IMR-90 (cell line): ENCODE data around the gene ANP32A. TPM values are rescaled to one million over a fixed set of nuclear protein-coding genes. Genes with fewer than 3 reads are reported as not detected.

Source experiments
- ATAC-seq: fragments of 200-7000 bp; cut with Tn5 transposase; 2 replicates; pipeline ENCODE4 v1.9.1; 2020; ENCODE audit warnings: low read depth, mild to moderate bottlenecking, moderate library complexity
- BruUV-seq: library from RNA; stranded (reverse); fragments of 400-500 nt; replicated peaks from 2 replicates; lab custom pipeline; 2021; lab: Mats Ljungman, UMichigan
- CTCF ChIA-PET: fragments of 300-600 bp; formaldehyde crosslinking; extraction: SDS; loops from one replicate; lab custom pipeline; 2021; ENCODE audit warnings: antibody characterized with exemption; lab: Yijun Ruan, JAX
- POLR2A ChIA-PET: fragments of 300-600 bp; sonication (Branson Sonifier 250); formaldehyde crosslinking; loops from one replicate; lab custom pipeline; 2022; ENCODE audit warnings: antibody characterized with exemption; ENCODE audit not compliant: unreplicated experiment; lab: Charles Lee
- DNase-seq: peaks from one replicate; pipeline ENCODE4 v3.0.0; 2013
- H2AFZ ChIP-seq: replicated peaks from 2 replicates; pipeline ENCODE3; 2013; ENCODE audit warnings: low read length, mild to moderate bottlenecking; ENCODE audit not compliant: poor library complexity
- H2AK5ac ChIP-seq: 2 replicates; pipeline ENCODE4 v1.6.1; 2013; ENCODE audit warnings: low read depth, low read length, inconsistent platforms
- H2AK9ac ChIP-seq: replicated peaks from 2 replicates; pipeline ENCODE3; 2013; ENCODE audit warnings: mild to moderate bottlenecking, low read depth, low read length, moderate library complexity; ENCODE audit not compliant: poor library complexity
- H2BK120ac ChIP-seq: 2 replicates; pipeline ENCODE4 v1.6.1; 2013; ENCODE audit warnings: low read depth, low read length, inconsistent platforms
- H2BK15ac ChIP-seq: 3 replicates; pipeline ENCODE4 v1.6.1; 2013; ENCODE audit warnings: low read depth, low read length, inconsistent platforms
- H2BK20ac ChIP-seq: 2 replicates; pipeline ENCODE4 v1.6.1; 2013; ENCODE audit warnings: low read depth, mild to moderate bottlenecking, inconsistent platforms, low read length, moderate library complexity
- H2BK5ac ChIP-seq: 2 replicates; pipeline ENCODE4 v1.6.1; 2013; ENCODE audit warnings: mild to moderate bottlenecking, low read depth, low read length, inconsistent platforms; ENCODE audit not compliant: poor library complexity, severe bottlenecking
- H3K14ac ChIP-seq: replicated peaks from 2 replicates; pipeline ENCODE4 v1.6.1; 2013; ENCODE audit warnings: low read depth, low read length, inconsistent platforms
- H3K18ac ChIP-seq: 2 replicates; pipeline ENCODE4 v1.6.1; 2013; ENCODE audit warnings: low read depth, low read length, control low read depth
- H3K23ac ChIP-seq: 2 replicates; pipeline ENCODE4 v1.6.1; 2013; ENCODE audit warnings: low read depth, low read length, inconsistent platforms
- H3K27ac ChIP-seq: 2 replicates; pipeline ENCODE4 v1.5.1; 2013; ENCODE audit warnings: mild to moderate bottlenecking, control low read depth, low read length; ENCODE audit not compliant: insufficient read depth
- H3K27me3 ChIP-seq: 2 replicates; pipeline ENCODE4 v1.6.1; 2013; ENCODE audit warnings: low read length; ENCODE audit not compliant: control insufficient read depth, insufficient read depth
- H3K36me3 ChIP-seq: 2 replicates; pipeline ENCODE4 v1.6.1; 2013; ENCODE audit warnings: low read length, mixed read lengths; ENCODE audit not compliant: control insufficient read depth, insufficient read depth
- H3K4ac ChIP-seq: 2 replicates; pipeline ENCODE4 v1.6.1; 2013; ENCODE audit warnings: low read depth, low read length, inconsistent platforms
- H3K4me1 ChIP-seq: 2 replicates; pipeline ENCODE4 v1.6.1; 2013; ENCODE audit warnings: low read length, mixed read lengths; ENCODE audit not compliant: control insufficient read depth, insufficient read depth
- H3K4me2 ChIP-seq: 2 replicates; pipeline ENCODE4 v1.6.1; 2013; ENCODE audit warnings: low read depth, mild to moderate bottlenecking, control low read depth, low read length, moderate library complexity
- H3K4me3 ChIP-seq: 2 replicates; pipeline ENCODE4 v1.5.1; 2013; ENCODE audit warnings: low read depth, mild to moderate bottlenecking, control low read depth, low read length, moderate library complexity; ENCODE audit not compliant: insufficient read depth
- H3K56ac ChIP-seq: 2 replicates; pipeline ENCODE4 v1.6.1; 2013; ENCODE audit warnings: low read length, inconsistent platforms; ENCODE audit not compliant: insufficient read depth; ENCODE audit errors: extremely low read depth
- H3K79me1 ChIP-seq, 2 experiments: 2 replicates each; pipeline ENCODE4 v1.6.1; 2013; ENCODE audit warnings: low read length in 2 of 2, inconsistent platforms in 1 of 2, low read depth in 1 of 2
- H3K9ac ChIP-seq: 2 replicates; pipeline ENCODE4 v1.6.1; 2013; ENCODE audit warnings: low read depth, low read length, control low read depth
- H3K9me1 ChIP-seq: 2 replicates; pipeline ENCODE4 v1.6.1; 2013; ENCODE audit warnings: low read length, inconsistent platforms; ENCODE audit not compliant: insufficient read depth
- H3K9me3 ChIP-seq: 2 replicates; pipeline ENCODE4 v1.6.1; 2013; ENCODE audit warnings: low read length; ENCODE audit not compliant: control insufficient read depth, insufficient read depth
- H4K20me1 ChIP-seq: 2 replicates; pipeline ENCODE4 v1.6.1; 2013; ENCODE audit warnings: low read length, inconsistent platforms; ENCODE audit not compliant: insufficient read depth
- H4K5ac ChIP-seq: 2 replicates; pipeline ENCODE4 v1.6.1; 2013; ENCODE audit warnings: mild to moderate bottlenecking, low read depth, low read length, control low read depth
- H4K8ac ChIP-seq, 2 experiments: 2 replicates each; pipeline ENCODE4 v1.6.1; 2013; ENCODE audit warnings: low read depth in 2 of 2, low read length in 2 of 2, control low read depth in 1 of 2, inconsistent platforms in 1 of 2
- H4K91ac ChIP-seq: 2 replicates; pipeline ENCODE4 v1.6.1; 2013; ENCODE audit warnings: low read depth, low read length, inconsistent platforms; ENCODE audit not compliant: insufficient read depth
- CEBPB ChIP-seq: IDR thresholded peaks from 2 replicates; pipeline ENCODE4 v1.6.1; 2012; ENCODE audit warnings: low read depth, low read length, improper control_type of control experiment
- CHD1 ChIP-seq: IDR thresholded peaks from 2 replicates; pipeline ENCODE4 v1.6.1; 2012; ENCODE audit warnings: low read depth, low read length, improper control_type of control experiment
- ELK1 ChIP-seq: fragments of 150-350 bp; IDR thresholded peaks from 2 replicates; pipeline ENCODE4 v1.6.1; 2016; ENCODE audit warnings: low read depth, mild to moderate bottlenecking, low read length, moderate library complexity, borderline replicate concordance
- MAZ ChIP-seq: IDR thresholded peaks from 2 replicates; pipeline ENCODE4 v1.6.1; 2012; ENCODE audit warnings: low read depth, mild to moderate bottlenecking, low read length, improper control_type of control experiment, moderate library complexity, borderline replicate concordance
- MXI1 ChIP-seq: IDR thresholded peaks from 2 replicates; pipeline ENCODE4 v1.6.1; 2012; ENCODE audit warnings: low read depth, mild to moderate bottlenecking, low read length, moderate library complexity, borderline replicate concordance
- NFE2L2 ChIP-seq: fragments of 150-350 bp; IDR thresholded peaks from 2 replicates; pipeline ENCODE4 v1.6.1; 2016; ENCODE audit warnings: low read depth, mild to moderate bottlenecking, low read length
- POLR2A ChIP-seq: IDR thresholded peaks from 2 replicates; pipeline ENCODE4 v1.6.1; 2012; ENCODE audit warnings: mild to moderate bottlenecking, low read depth, low read length
- RAD21 ChIP-seq: IDR thresholded peaks from 2 replicates; pipeline ENCODE4 v1.6.1; 2012; ENCODE audit warnings: low read length, improper control_type of control experiment
- RFX5 ChIP-seq: IDR thresholded peaks from 2 replicates; pipeline ENCODE4 v1.8.0; 2012; ENCODE audit warnings: low read depth, mild to moderate bottlenecking, low read length, moderate library complexity
- SMC3 ChIP-seq: fragments of 150-350 bp; IDR thresholded peaks from 2 replicates; pipeline ENCODE4 v1.6.1; 2016; ENCODE audit warnings: low read depth, mild to moderate bottlenecking, antibody characterized with exemption, low read length, moderate library complexity
- WGBS, 2 experiments: methylation state at CpG; one replicate each; pipeline versions ENCODE4 v1.1.5 to v1.1.7; 2013; ENCODE audit warnings: missing lambda C conversion rate in 2 of 2; ENCODE audit not compliant: insufficient read length in 1 of 2; ENCODE audit errors: extremely low coverage in 2 of 2; 5-methylcytosine and 5-hydroxymethylcytosine counted together
- dilution Hi-C: fragments of 300-500 bp; cut with HindIII; formaldehyde crosslinking; loops from one replicate; pipeline ENCODE4 v1.14.3; 2018; ENCODE audit warnings: low sequenced_read_pairs; ENCODE audit not compliant: unreplicated experiment
- in situ Hi-C: fragments of 300-500 bp; cut with MboI; formaldehyde crosslinking; loops from 3 replicates; pipeline ENCODE4 v1.14.3; 2019; ENCODE audit warnings: low sequenced_read_pairs, inconsistent platforms, mixed read lengths
- intact Hi-C: fragments of 100-400 bp; cut with micrococcal nuclease; formaldehyde crosslinking; loops from 2 replicates; pipeline ENCODE4 v1.10.0; 2022
- polyA plus RNA-seq, 3 experiments: library from polyadenylated mRNA; depleted of rRNA; stranded (reverse); fragments of >200 nt; gene quantifications; 2 replicates each; pipeline ENCODE4 v1.2.3, GENCODE V29; 2012; ENCODE audit warnings: low replicate concordance in 1 of 3
- total RNA-seq: library from RNA; depleted of rRNA; stranded (reverse); fragments of >200 nt; gene quantifications from 2 replicates; pipeline ENCODE4 v1.2.3, GENCODE V29; 2012

Gene ANP32A
- total and polyA plus RNA-seq, 2 of the 4 experiments (the other 2 are of a cell fraction), result 62.4 to 72.8 TPM

GRCh38 chr15:68842958-68843357, 22.3 kb upstream of the ANP32A start:
- Histone ChIP-seq H3K9me3 (no peaks in the 10 kb centered on the region), H3K27me3 (peaks cover 44% of the 10 kb centered on the region), H3K56ac (no peak overlapping the region), H3K4ac (no peak overlapping the region), H3K23ac (no peak overlapping the region), H3K79me1 (no peaks in the 10 kb centered on the region), H2BK5ac (no peak overlapping the region), H2BK20ac (no peak overlapping the region), H3K36me3 (no peaks in the 10 kb centered on the region), H3K9ac (no peak overlapping the region), H2BK120ac (no peak overlapping the region), H2AFZ (no peak overlapping the region), H3K14ac (no peak overlapping the region), H3K18ac (no peak overlapping the region), H4K20me1 (no peaks in the 10 kb centered on the region), H3K4me2 (no peak overlapping the region), H3K4me3 (no peak overlapping the region), H4K8ac (no peak overlapping the region), H2BK15ac (no peak overlapping the region), H3K9me1 (0 out of 2 replicates have a peak, but pooled peaks cover 3% of the 10 kb centered on the region), H4K91ac (no peak overlapping the region), H2AK5ac (no peak overlapping the region), H3K4me1 (no peaks in the 10 kb centered on the region), H2AK9ac (no peak overlapping the region), H3K27ac (no peak overlapping the region), H4K5ac (no peak overlapping the region)
- no peak for DNase-seq
- ChIA-PET POLR2A (no interaction called here), CTCF (no interaction called here)
- no TSS peak for BruUV-seq
- no CpG with 5 or more reads among the region's 1 CpG for WGBS, 2 experiments
- in situ Hi-C loops (no loop called here), intact Hi-C loops (no loop called here), dilution Hi-C loops (no loop called here)
- ATAC-seq, result no peak
- no peak for TF ChIP-seq ELK1
- TF ChIP-seq SMC3, result no peak
- no peak for TF ChIP-seq NFE2L2
- TF ChIP-seq CEBPB, result no peak
- no peak for TF ChIP-seq RFX5
- no peak for TF ChIP-seq POLR2A
- no peak for TF ChIP-seq MXI1
- no peak for TF ChIP-seq CHD1
- no peak for TF ChIP-seq MAZ
- no peak for TF ChIP-seq RAD21
